Suppressor macrophage (primary cell): ENCODE measurements around the gene SF3A2.

Experiments used
- DNase-seq, 4 experiments: peaks; one replicate each; pipeline ENCODE4 v3.0.0-alpha.2; 2020 to 2022

SF3A2 gene

GRCh38 chr19:2226840-2227360, 9.7 kb upstream of the SF3A2 start:
- no peak for DNase-seq

DNA sequence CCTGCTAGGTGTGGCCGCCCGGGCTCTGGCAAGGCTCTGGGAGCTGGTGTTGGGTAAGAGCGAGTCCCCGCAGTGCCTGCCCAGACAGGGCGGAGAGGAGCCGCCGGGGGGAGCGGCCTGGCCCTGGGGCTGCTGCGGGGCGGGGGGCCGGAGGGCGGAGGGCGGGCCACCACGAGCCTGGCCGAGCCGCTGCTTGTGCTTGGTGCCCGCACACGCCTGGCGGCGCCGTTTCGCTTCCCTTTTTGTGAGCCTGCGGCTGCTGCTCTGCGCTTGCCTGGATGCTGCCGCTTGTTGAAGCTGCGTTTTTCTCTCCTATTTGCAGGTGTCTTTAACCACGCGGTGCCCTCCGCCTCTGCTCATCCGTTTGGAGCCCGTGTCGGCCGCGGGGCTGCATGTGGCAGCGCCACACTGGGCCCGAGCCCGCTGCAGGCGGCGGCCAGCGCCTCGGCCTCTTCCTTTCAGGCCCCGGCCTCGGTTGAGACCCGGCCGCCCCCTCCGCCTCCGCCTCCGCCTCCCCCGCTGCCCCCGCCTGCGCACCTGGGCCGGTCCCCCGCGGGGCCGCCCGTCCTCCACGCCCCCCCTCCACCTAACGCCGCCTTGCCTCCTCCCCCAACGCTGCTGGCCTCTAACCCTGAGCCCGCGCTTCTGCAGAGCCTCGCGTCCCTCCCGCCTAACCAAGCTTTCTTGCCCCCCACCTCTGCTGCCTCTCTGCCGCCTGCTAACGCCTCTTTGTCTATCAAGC, 9.0 kb upstream of the SF3A2 start:
- peak in 3 of 4 experiments; percentile 60 to 74 (median 71) for DNase-seq

DNA sequence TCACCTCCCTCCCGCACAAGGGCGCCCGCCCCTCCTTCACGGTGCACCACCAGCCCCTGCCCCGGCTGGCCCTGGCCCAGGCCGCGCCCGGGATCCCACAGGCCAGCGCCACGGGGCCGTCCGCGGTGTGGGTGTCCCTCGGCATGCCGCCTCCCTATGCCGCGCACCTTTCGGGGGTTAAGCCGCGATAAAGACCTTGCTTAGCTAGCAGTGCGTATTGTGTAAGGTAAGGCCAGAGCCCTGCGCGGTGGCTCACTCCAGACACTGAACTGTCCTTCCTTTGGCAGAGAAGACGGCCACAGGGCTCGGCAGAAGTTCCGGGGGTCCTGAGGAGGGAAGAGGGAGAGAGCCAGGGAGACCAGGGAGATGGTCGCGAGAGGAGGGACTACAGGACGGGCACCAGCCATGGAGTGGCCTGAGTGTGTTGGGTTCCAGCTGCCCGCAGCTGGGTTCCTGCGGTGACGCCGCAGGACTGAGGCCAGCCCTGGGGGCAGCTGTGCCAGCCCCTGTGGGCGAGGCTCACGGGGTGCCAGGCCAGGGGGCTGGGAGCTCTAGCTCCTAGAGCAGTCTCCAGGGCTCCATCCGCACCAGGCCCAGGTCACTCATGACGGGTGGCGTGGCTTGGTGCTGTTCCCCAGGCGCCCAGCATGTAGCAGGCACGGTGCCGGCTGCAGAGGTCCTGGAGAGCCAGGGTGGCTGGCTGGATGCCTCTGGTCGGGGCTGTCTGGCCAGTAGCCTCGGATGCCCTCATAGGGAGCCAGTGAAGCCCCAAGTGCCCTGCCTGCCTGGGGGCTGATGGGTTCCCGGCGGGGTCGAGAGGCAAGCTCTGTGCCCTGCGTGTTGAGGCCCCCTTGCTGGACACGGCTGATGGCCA, 8.2 kb upstream of the SF3A2 start:
- no peak for DNase-seq

- DNase-seq = no peak
Measured at GRCh38 chr19:2229103-2230032, 7.3 kb upstream of the SF3A2 start.

- no peak for DNase-seq
Measured at GRCh38 chr19:2230033-2230531, 6.5 kb upstream of the SF3A2 start.

DNA sequence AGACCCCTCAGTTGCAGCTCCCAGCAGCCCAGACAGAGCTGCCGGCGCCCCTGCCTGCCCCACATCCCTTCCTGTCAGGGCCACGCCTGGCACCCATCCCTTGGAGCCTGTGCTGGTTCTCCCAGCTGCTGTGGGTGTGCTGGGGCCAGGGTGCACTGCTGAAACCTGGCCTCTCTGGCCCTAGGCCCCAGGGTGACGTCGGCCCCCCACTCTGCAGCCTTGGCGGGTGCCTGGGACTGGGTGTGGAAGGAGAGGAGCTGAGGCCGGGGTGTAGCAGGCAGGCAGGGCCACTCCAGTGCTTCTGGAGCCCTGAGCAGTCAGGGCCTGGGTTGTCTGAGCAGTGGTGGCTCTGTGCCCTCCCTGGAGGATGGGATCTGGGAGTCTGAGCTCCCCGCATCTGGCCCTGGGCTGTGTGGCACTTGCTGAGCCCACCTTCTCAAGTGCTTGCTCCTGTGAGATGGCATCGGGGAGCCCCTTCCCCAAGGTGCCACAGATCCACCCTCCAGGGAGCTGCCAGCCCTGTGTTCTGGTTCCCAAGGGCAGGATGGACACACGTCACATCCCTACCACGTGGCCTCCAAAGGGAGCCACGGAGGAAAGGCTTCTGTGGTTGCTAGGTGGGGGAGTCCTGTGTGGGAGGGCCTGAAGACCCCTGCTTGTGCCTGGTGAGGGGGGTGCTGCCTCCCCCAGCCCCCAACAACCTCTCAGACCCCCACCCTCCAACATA, 5.7 kb upstream of the SF3A2 start:
- no peak for DNase-seq

DNA sequence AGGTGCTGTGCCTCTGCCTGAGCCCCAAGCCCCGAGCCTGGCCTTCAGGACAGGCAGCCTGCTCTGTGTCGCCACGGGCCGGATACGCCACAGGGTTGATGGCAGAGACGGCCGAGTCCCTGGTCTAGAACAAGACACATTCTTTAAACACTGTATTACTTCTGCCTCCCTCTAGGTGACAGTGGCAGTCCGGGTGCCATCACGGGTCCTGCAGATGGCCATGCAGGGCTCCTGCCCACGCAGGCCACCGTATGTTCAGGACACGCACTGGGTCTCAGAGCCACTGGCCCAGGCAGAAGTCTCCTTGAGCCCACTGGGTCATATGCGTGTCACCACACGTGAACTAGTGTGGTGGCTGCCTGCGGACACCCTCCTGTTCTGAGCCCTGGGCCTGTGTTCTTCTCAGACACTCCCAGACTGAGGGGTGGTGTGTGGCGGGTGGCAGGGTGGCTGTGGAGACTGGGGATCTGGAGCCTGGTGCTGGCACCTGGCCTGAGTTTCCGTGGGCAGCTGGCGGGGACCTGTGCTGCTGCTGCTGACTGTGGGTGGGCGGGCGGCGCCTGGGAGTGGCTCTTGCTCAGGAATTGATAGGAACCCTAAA, 4.9 kb upstream of the SF3A2 start:
- DNase-seq = peak in 3 of 4 experiments; percentile 36 to 47 (median 38)

- no peak for DNase-seq
Measured at GRCh38 chr19:2232286-2233151, 4.1 kb upstream of the SF3A2 start.

DNA sequence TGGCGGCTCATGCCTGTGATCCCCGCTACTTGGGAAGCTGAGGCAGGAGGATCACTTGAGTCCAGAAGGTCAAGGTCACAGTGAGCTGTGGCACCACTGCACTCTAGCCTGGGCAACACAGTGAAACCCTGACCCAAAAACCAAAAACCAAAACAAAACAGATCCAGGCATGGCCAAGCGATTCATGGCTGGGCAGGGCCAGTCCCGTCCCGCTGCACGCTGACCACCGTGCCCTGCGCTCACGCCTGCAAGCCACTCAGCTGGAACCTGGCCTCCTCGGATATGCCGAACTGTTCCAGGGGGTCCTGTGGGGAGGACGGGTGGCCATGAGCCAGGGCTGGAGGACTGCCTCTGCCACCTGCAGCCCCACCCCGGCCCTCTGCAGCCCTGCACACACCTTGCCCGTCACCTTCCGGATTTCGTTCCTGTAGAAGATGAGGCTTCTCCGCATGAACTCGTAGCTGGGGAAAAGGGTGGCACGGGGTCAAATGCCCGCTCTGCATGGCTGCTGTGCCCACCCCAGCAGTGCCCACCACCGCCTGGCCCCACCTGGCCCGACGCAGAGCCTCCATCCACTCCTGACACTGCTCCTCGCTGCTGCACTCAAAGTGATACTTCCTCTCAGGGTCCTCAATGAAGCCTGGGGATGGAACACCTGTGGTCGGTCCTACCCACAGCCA, 2.9 kb upstream of the SF3A2 start:
- no peak for DNase-seq

- DNase-seq = peak in 2 of 4 experiments; percentile 42 to 46
Measured at GRCh38 chr19:2234996-2235380, 1.6 kb upstream of the SF3A2 start.

DNA sequence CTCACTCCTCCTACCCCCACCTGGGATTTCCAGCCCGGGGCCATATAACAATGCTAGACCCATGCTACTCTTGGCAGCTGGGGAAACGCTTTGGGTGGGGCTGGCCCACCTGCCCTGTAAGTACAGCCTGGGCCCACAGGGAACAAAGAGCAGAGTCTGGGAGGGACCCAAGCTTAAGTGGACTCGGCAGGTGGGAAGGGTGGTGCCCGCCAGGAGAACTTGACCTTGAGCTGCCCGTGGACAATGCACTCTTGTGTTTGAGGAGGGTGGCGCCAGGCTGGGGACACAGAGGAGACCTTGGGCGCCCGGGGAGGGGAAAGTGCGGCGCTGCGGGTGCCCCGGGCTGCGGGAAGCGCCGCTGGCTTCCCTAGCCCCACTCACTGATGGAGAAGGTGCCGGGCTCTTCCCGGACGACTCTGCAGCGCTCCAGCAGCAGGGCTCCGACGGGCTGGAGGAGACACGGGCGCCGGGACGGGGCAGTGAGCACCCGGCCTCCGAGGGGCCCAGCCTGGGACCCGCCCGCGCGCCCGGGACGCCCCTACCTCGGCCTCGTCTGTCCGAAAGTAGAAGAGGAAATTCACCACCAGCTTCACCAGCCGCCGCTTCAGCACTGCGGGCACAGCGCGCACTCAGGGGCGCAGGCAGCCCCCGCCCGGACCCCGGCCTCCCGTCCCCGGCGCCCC, 1.1 kb upstream of the SF3A2 start:
- DNase-seq = peak in 3 of 4 experiments; percentile 41 to 57 (median 43)

GRCh38 chr19:2236064-2236313, 635 bp upstream of the SF3A2 start:
- no peak for DNase-seq

GRCh38 chr19:2237051-2237868, 636 bp downstream of the SF3A2 start:
- no peak for DNase-seq

- DNase-seq = no peak
Measured at GRCh38 chr19:2237869-2238153, 1.2 kb downstream of the SF3A2 start.

GRCh38 chr19:2239173-2239572, 2.5 kb downstream of the SF3A2 start:
- DNase-seq = peak in 2 of 4 experiments; percentile 43 to 47

DNA sequence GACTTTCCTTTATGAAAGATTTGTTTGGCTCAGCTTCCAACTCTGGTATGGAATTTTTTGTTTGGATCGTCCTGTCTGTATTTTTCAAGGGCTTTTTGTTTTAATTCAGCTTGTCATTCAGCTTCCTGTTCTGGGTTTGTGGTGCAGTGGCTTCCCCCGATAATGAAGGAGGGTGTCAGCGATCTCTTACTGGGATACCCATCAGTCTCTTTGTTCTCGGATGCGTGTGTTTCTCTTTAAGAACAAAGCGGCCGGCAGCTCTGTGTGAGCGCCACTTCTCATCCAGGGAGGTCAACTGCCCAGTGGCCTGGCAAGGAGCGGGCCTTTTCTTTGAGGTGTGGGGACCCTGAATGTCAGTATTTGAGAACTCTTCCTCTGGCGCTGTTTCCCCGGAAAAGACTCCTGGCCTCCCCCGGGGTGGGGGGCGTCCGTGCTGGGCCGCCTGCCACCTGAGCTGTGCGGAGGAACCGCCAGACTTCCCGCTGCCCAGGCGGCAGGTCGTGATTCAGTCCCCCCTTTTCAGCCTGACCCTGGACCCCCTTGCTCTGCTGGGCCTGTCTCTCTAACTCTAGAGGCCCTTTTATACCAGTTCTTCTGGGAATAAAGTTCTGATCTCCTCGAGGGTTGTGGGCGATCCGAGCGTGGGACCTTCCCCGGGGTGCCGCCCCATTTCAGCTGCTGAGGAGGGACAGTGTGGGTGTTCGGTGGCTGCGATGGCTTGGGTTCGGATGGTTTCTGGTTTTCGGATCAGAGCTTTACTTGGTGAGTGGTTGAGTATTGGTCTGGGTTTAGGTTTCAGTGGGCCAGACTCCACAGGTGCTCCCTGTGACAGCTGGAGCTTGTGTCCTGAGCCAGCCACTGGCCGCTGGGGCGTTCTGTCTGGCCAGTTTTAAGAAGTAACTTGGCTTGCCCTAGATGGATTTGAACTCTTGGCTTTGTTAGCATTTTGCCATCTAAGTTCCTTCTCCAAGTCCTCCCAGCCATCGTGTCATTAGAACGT, 3.4 kb downstream of the SF3A2 start:
- DNase-seq = peak; percentile 45 to 70 (median 64)
